NCI-H2107 treated with DMSO at 0.1 percent for 48 hours (cell line): ENCODE measurements around the gene LYRM2.

Experiments
- DNase-seq: peaks from one replicate; lab custom pipeline; 2025; ENCODE audit not compliant: unreplicated experiment; lab: John Stamatoyannopoulos, UW

The LYRM2 gene

GRCh38 chr6:89596484-89596883 lies 42.1 kb downstream of the LYRM2 start:
- DNase-seq = no peak

- no peak for DNase-seq
Observed at GRCh38 chr6:89596056-89596455, 42.5 kb downstream of the LYRM2 start.

- no peak for DNase-seq
Observed at GRCh38 chr6:89591745-89592144, 46.8 kb downstream of the LYRM2 start.

GRCh38 chr6:89590133-89590532 lies 48.4 kb downstream of the LYRM2 start:
- DNase-seq = no peak

- no peak for DNase-seq
Observed at GRCh38 chr6:89589297-89590025, 49.1 kb downstream of the LYRM2 start.

- no peak for DNase-seq
Observed at GRCh38 chr6:89585154-89585553, 53.4 kb downstream of the LYRM2 start.

GRCh38 chr6:89584539-89584938 lies 54.0 kb downstream of the LYRM2 start:
- no peak for DNase-seq

- no peak for DNase-seq
Observed at GRCh38 chr6:89583559-89583958, 55.0 kb downstream of the LYRM2 start.

- no peak for DNase-seq
Observed at GRCh38 chr6:89582669-89583325, 55.8 kb downstream of the LYRM2 start.

- DNase-seq = peak; percentile 84
Observed at GRCh38 chr6:89581689-89582088, 56.9 kb downstream of the LYRM2 start.

- DNase-seq = peak; percentile 70
Observed at GRCh38 chr6:89580997-89581666, 57.4 kb downstream of the LYRM2 start.

GRCh38 chr6:89575562-89575960 lies 63.0 kb downstream of the LYRM2 start:
- DNase-seq = no peak

GRCh38 chr6:89574910-89575561 lies 63.5 kb downstream of the LYRM2 start:
- no peak for DNase-seq

GRCh38 chr6:89567630-89568390 lies 70.7 kb downstream of the LYRM2 start:
- DNase-seq = no peak

GRCh38 chr6:89566930-89567629 lies 71.5 kb downstream of the LYRM2 start:
- DNase-seq = no peak

- DNase-seq = no peak
Observed at GRCh38 chr6:89566008-89566800, 72.3 kb downstream of the LYRM2 start.

- no peak for DNase-seq
Observed at GRCh38 chr6:89564752-89565427, 73.7 kb downstream of the LYRM2 start.

- DNase-seq = no peak
Observed at GRCh38 chr6:89563866-89564265, 74.7 kb downstream of the LYRM2 start.
